ENCODE results near the gene OR2B3. TPM values are rescaled to one million over a fixed set of nuclear protein-coding genes. Genes with fewer than 3 reads are reported as not detected.
"Not testable (repeated sequence)": the region's sequence is repeated elsewhere in the genome, so short reads cannot be mapped to it uniquely, and the experiment has no call there.

Gene OR2B3, protein sequence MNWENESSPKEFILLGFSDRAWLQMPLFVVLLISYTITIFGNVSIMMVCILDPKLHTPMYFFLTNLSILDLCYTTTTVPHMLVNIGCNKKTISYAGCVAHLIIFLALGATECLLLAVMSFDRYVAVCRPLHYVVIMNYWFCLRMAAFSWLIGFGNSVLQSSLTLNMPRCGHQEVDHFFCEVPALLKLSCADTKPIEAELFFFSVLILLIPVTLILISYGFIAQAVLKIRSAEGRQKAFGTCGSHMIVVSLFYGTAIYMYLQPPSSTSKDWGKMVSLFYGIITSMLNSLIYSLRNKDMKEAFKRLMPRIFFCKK
- total RNA-seq, result not detected
- long read RNA-seq, result 0 reads

DNA sequence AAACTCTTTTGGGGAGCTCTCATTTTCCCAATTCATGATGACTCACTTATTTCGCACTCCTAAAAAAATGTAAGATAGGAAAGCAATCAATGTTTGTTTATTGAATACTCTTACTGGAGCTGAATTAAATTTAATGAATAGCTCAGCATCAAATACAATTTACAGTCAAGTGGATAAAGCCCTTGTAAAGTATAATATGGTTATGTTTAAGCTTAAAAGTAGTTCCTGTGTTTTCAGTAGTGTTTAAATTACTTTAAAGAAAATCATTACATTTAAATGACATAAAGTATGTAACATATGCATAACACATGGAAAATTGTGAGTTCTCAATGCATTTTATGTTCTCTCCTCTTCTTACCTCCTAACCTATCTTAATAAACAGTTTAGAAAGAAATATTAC, at the start of gene OR2B3:
TSS of gene OR2B3 (minus strand) at position 101 of the 400 bp plus-strand sequence. CDS start at position 36, 65 bp downstream.
- intact Hi-C loops (cut with micrococcal nuclease), result no loop called here

DNA sequence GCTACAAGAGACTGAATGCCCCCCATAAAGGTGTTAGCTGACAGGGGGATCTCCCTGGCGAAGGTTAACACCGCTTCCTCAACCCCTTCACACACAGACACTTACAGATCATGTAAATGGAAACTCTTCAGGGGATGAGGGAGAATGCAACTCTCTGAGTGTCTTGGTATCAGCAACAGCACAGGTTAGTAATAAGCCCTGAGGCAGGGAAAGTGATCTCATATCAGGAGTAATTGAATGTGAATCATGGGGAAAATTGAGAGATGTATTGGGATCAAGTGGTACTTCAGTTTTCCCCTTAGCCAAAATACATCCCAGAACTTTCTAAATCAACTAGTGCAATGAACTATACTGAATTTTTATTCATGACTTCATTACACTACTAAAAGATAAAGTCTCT, 44.6 kb upstream of the OR2B3 start:
- ATAC-seq (no peak), DNase-seq (no peak)
- intact Hi-C loops (cut with micrococcal nuclease), result no loop called here

More for the DNA sequence above, at the start of gene OR2B3:
- ATAC-seq, result no peak
- no peak for DNase-seq

DNA sequence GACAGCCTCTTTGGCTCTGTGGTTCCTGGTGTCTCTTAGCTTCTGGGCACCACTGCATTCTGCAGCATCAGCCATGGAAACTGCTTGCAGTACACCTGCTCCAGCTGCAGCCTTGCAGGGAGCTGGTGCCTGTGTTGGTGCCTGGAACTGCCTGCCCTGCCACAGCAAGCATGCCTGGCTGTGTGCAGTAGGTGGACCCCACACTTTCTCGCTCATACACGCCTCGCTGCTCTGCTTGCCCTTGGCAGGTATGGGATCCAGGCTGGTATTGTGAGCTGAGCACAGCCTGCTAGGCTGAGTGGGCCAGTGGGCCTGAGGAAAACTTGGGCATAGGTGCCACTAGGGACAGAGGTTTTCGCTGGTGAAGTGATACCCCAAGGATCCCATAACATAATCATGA, 43.5 kb upstream of the OR2B3 start:
- DNase-seq, result no peak
- ATAC-seq, result no peak
- intact Hi-C loops (cut with micrococcal nuclease), result no loop called here

DNA sequence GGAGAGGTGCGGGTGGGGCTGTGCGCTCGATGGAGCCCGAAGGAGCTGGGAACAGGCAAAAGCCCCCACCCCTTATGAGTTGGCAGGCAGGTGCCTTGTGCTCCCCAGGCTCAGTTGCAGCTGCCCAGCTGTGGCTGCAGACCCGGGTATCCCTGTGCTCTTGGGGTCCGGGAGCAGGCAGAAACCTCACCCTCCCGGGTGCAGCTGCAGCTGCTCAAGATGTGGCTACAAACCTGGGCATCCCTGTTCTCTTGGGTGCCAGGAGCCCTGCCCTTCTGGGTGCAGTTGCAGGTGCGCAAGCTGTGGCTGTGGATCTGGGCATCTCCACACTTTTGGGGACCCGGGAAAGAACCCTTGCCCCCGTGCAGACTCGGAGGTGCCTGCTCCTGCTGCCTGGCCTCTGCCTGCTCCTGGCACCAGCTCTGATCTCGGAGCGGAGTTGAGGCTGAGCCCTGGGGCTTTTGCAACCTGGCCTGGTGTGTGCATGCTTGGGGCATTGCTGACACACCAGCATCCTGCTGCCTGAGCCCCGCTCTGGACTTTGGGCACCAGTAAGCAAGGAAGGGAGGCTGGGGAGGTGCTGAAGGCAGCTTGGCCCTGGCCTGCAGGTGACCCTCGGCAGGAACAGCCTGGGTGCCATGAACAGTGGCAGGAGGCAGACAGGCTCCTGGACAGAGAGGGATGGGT, 42.4 kb upstream of the OR2B3 start:
- ATAC-seq (no peak), DNase-seq (no peak)
- intact Hi-C loops (cut with micrococcal nuclease), result no loop called here

DNA sequence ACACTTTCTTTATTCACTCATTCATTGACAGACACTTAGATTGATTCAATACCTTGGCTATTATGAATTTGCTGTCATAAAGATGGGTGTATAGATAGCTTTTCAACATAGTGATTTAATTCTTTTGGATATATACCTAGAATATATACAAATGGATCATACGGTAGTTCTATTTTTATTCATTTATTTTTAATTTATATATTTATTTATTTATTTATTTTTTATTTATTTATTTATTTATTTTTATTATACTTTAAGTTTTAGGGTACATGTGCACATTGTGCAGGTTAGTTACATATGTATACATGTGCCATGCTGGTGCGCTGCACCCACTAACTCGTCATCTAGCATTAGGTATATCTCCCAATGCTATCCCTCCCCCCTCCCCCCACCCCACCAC, 27.9 kb upstream of the OR2B3 start:
- DNase-seq; ATAC-seq; intact Hi-C loops (cut with micrococcal nuclease): not testable (repeated sequence)

DNA sequence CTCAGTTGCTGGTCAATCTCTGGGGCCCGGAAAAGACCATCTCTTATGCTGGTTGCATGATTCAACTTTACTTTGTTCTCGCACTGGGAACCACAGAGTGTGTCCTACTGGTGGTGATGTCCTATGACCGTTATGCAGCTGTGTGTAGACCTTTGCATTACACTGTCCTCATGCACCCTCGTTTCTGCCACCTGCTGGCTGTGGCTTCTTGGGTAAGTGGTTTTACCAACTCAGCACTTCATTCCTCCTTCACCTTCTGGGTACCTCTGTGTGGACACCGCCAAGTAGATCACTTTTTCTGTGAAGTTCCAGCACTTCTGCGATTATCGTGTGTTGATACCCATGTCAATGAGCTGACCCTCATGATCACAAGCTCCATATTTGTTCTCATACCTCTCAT, 25.0 kb upstream of the OR2B3 start:
- DNase-seq, result no peak
- intact Hi-C loops (cut with micrococcal nuclease), result no loop called here
- ATAC-seq, result no peak

DNA sequence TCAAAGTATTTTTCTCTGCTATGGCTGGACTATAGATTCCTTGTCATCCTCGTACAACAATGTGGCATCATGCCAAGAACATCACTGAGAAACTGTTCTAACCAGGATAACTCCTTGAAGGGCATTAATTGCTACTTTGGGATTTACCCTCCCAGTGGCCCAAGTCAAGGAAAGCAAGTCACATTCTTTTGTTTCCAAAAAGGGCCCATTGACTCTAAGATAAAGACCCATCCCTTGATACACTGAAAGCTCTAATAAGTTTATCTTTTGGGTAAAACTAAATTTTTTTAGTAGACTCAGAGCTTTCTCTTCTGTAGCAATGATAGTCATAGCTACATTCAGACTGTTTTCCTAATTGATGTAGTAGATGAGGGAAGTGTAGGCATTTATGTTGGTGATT, 20.6 kb upstream of the OR2B3 start, which contains the start of gene OR2J3:
TSS of gene OR2J3 (plus strand) at position 301 of the 400 bp plus-strand sequence. CDS start 3,833 bp downstream, outside the sequence.
- DNase-seq, result no peak
- ATAC-seq, result no peak
- intact Hi-C loops (cut with micrococcal nuclease), result no loop called here

DNA sequence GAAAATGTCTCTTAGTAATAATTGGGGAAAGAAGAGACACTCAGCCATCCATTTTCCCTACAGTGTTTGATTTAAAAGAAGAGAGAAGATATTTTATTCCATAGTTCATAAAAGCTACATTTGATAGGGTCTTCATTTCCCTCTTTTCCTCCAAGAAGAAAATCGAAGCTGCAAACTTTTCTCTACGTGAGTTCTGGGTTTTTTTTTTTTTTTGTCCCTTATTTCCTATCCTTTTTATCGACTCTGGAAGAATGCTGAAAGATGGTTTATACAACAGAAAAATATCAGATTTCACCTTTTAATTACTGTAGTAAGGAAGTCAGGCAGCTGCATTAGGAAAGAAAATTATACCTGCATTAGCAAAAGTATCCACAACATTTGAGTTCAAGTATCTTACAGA, 12.1 kb upstream of the OR2B3 start, which contains the start of gene OR2J1:
TSS of gene OR2J1 (plus strand) at position 301 of the 400 bp plus-strand sequence. CDS start 1,453 bp downstream, outside the sequence.
- no peak for ATAC-seq
- intact Hi-C loops (cut with micrococcal nuclease), result no loop called here
- no peak for DNase-seq

DNA sequence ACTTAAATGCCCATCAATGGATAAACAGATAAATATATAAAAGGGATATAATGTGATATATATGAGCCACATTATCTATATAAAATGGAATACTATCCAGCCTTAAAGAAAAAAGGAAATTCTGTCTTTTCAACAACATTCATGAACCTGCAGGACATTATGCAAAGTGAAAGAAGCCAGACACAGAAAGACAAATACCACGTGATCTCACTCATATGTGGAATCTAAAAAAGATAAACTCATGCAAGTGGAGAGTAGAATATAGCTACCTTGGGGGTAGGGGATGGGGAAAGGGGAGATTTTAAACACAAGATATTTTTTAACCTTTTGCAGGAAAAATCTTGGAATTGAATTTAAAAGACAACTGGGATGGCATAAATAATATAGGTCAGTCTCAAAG, 10.7 kb upstream of the OR2B3 start:
- DNase-seq (no peak), ATAC-seq (no peak)
- intact Hi-C loops (cut with micrococcal nuclease), result no loop called here

DNA sequence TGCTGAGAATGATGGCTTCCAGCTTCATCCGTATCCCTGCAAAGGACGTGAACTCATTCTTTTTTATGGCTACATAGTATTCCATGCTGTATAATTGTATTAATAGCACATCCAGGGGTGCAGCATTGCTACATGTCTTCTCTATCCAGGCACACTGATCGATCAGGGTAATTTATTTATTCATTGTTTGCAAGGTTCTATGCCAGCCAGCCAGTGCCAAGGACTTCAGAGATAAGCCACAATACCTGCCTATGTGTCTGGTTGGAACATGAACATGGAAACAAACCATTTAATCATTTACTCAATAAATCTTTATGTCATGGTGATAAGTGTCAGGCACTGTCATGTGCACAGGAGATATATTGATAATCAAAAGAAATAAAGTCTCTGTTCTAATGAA, 5.8 kb upstream of the OR2B3 start:
- no peak for DNase-seq
- intact Hi-C loops (cut with micrococcal nuclease), result no loop called here
- ATAC-seq, result no peak

DNA sequence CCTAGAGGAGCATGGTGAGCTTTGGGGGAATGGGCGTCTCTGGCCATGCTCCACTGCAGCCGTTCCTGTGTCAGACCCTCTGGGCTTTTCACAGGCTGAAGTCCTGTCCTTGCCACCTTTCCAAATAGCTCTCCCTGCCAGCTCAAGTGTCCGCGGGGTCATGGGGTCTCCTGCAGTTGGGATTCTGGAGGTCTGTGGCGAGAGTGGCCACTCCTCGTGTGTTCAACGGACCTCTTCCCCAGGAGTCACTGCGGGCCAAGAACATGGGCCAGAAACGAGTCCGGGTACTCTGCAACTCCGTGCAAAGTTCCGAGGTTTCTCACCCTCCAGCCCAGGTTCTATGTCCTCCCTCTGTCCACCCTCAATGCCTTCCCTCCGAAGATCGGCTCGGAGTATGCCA, 4.7 kb downstream of the OR2B3 start:
- DNase-seq (no peak), ATAC-seq (no peak)
- intact Hi-C loops (cut with micrococcal nuclease), result no loop called here

DNA sequence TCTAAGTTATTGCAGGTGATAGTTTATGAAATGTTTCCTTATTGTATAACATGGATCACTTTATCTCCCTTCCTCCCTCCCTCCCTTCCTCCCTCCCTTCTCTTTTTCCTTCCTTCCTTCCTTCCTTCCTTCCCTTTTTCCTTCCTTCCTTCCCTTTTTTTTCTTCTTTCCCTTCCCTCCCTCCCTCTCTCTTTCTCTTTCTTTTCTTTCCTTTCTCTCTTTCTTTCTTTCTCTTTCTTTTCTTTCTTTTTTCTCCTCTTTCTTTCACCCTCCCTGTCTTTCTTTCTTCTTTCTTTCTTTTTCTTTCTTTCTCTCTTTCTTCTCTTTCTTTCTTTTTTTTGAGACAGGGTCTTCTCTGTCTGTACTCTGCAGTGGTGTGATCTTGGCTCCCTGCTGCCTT, 5.8 kb downstream of the OR2B3 start:
- DNase-seq (no peak), ATAC-seq (no peak)
- intact Hi-C loops (cut with micrococcal nuclease), result no loop called here

DNA sequence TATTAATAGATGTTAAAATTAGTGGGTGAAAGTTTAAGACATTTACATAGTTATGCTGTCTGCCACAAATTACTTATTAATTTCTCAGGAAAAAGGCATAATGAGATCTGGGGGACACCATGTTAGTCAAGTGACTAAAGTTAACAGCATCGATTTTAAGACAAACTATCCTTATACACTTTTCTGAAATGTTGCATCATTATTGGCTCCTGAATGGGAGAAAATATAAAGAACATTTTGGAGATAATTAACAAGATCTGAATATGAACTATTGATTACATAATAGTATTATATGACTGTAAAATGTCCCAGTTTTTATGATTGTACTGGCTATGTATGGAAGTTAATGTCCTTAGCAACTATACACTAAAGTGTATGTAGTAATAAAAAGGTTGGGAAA, 7.9 kb downstream of the OR2B3 start:
- ATAC-seq (no peak), DNase-seq (no peak)
- intact Hi-C loops (cut with micrococcal nuclease), result no loop called here

DNA sequence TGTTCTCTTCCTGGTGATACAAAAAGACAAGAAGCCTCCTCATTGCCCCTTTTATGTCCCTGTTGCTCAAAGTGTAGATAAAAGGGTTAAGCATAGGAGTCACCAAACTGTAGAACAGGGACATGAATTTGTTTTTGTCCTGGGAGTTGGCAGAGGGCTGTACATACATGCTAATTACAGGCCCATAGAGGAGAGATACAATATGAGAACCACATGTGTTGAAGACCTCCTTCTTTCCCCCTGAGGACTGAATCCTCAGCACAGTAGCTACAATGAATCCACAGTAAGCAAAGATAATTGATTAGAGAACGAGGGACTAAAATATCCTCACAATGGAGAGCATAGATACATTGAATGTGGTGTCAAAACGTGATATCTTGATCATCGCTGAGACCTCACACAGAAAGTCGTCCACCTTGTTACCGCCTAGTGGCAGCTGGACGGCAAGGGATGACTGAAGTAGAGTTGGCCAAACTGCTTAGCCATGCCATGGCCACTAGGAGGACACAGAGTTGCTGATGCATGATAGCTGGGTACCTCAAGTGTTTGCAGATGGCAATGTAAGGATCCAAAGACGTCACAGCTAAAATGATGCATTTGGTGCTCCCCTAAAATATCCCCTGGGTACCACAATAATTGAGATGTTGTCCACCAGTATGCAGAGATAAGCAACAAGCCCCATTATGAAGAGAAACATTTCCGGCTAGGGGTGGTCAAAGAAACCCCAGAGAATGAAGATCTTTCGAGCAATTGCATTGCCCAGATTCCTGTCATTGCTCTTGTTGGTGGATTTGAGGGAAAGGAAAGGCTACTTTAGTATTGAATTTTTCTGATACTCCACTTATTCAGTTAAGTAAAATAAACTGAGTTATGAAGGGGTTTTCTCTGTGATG, 15.0 kb downstream of the OR2B3 start:
- intact Hi-C loops (cut with micrococcal nuclease), result no loop called here
- ATAC-seq (no peak), DNase-seq (no peak)

DNA sequence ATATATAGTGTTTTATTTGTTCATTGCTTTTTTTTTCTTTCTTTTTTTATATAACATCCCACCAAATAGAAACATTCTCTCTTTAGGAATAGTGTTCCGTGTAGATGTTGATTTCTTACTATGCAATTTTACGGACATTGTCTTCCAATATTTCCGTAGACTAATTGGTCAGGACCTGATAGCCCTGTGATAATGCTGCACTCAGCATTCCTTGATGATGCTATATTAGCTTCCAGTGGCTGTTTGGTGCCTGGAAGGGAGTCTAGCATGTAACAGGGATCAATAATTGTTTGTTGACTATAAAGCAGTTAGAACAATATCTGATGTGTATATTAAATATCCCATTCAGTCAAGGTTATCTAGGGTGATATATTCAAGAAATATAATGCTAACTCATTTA, 35.4 kb downstream of the OR2B3 start:
- ATAC-seq, result no peak
- DNase-seq, result no peak
- intact Hi-C loops (cut with micrococcal nuclease), result no loop called here

DNA sequence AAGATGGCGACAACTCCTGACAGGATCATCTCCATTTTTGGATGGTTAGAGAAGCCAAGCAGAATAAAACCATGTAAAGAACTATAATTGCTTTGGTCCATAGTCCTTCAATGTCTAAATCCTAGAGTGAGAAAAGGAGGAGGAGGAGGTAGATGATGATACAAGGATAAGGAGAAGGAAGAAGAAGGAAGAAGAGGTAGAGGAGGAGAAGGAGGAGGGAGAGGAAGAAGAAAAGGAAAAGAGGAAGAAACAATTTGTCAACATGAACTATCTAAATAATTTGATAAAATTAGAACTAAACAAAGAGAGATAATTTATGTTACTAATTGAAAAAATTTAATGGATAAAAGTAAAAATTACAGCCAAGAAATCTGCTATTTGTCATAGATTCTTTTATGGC, 42.0 kb downstream of the OR2B3 start, which contains the start of gene OR2W1:
TSS of gene OR2W1 (minus strand) at position 101 of the 400 bp plus-strand sequence. CDS start at position 101, 0 bp downstream.
- DNase-seq, result no peak
- intact Hi-C loops (cut with micrococcal nuclease), result no loop called here
- ATAC-seq, result no peak

Measured in left ventricle myocardium superior (tissue), 1 donor.